ENCODE results near the gene ATP1B1.

ATP1B1 gene

DNA sequence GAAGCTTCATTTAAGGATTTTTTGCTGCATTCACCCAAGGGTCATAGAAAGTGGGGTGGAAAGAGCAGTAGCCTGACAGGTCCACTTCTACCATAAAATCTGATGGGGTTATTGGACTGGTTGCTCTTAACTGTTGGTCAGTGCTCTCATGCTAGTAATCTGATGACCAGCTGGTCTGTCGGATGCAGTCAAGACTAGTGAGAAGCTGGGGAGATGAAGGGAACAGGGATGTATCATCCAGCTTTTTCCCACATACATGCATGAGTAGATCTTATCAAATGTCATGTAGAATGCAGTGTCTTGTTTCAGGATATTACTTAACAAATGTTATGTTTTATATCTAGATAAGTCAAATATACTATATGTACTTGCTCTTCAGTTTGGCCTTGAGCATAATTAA, 11.1 kb downstream of the ATP1B1 start:
- TF ChIP-seq, protein P1, sequence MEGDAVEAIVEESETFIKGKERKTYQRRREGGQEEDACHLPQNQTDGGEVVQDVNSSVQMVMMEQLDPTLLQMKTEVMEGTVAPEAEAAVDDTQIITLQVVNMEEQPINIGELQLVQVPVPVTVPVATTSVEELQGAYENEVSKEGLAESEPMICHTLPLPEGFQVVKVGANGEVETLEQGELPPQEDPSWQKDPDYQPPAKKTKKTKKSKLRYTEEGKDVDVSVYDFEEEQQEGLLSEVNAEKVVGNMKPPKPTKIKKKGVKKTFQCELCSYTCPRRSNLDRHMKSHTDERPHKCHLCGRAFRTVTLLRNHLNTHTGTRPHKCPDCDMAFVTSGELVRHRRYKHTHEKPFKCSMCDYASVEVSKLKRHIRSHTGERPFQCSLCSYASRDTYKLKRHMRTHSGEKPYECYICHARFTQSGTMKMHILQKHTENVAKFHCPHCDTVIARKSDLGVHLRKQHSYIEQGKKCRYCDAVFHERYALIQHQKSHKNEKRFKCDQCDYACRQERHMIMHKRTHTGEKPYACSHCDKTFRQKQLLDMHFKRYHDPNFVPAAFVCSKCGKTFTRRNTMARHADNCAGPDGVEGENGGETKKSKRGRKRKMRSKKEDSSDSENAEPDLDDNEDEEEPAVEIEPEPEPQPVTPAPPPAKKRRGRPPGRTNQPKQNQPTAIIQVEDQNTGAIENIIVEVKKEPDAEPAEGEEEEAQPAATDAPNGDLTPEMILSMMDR (IDR thresholded peaks at IDR 0.05; ENCODE audit: insufficient read depth, low read length, poor library complexity, severe bottlenecking): no peak
- H3K36me3 ChIP-seq (ENCODE audit: control insufficient read depth, insufficient read depth, low read length): peaks cover 3% of the 10 kb centered on the region
- H3K4me3 ChIP-seq (replicated peaks; ENCODE audit: low read depth, low read length): no peak overlapping the region
- no peak for DNase-seq (ENCODE audit: extremely low read depth, insufficient read length)
- H3K27me3 ChIP-seq (replicated peaks; ENCODE audit: control insufficient read depth, insufficient read depth, low read length): no peaks in the 10 kb centered on the region

GRCh38 chr1:169118227-169118626, 11.7 kb downstream of the ATP1B1 start:
- peaks cover 3% of the 10 kb centered on the region for H3K36me3 ChIP-seq (ENCODE audit: control insufficient read depth, insufficient read depth, low read length)
- DNase-seq (ENCODE audit: extremely low read depth, insufficient read length): no peak

GRCh38 chr1:169119405-169119804, 12.9 kb downstream of the ATP1B1 start:
- TF ChIP-seq, protein P1 (IDR thresholded peaks at IDR 0.05; ENCODE audit: insufficient read depth, low read length, poor library complexity, severe bottlenecking): no peak
- no peak overlapping the region for H3K4me3 ChIP-seq (replicated peaks; ENCODE audit: low read depth, low read length)

More at GRCh38 chr1:169118227-169118626, 11.7 kb downstream of the ATP1B1 start:
- TF ChIP-seq, protein P1 (IDR thresholded peaks at IDR 0.05; ENCODE audit: insufficient read depth, low read length, poor library complexity, severe bottlenecking): no peak
- H3K27me3 ChIP-seq (replicated peaks; ENCODE audit: control insufficient read depth, insufficient read depth, low read length): no peaks in the 10 kb centered on the region
- no peak overlapping the region for H3K4me3 ChIP-seq (replicated peaks; ENCODE audit: low read depth, low read length)

GRCh38 chr1:169120066-169120465, 13.6 kb downstream of the ATP1B1 start:
- TF ChIP-seq, protein P1 (IDR thresholded peaks at IDR 0.05; ENCODE audit: insufficient read depth, low read length, poor library complexity, severe bottlenecking): no peak
- Histone ChIP-seq H3K36me3 (ENCODE audit: control insufficient read depth, insufficient read depth, low read length) (peaks cover 3% of the 10 kb centered on the region), H3K27me3 (replicated peaks; ENCODE audit: control insufficient read depth, insufficient read depth, low read length) (no peaks in the 10 kb centered on the region), H3K4me3 (replicated peaks; ENCODE audit: low read depth, low read length) (no peak overlapping the region)
- no peak for DNase-seq (ENCODE audit: extremely low read depth, insufficient read length)

More at GRCh38 chr1:169119405-169119804, 12.9 kb downstream of the ATP1B1 start:
- no peak for DNase-seq (ENCODE audit: extremely low read depth, insufficient read length)
- Histone ChIP-seq H3K27me3 (replicated peaks; ENCODE audit: control insufficient read depth, insufficient read depth, low read length) (no peaks in the 10 kb centered on the region), H3K36me3 (ENCODE audit: control insufficient read depth, insufficient read depth, low read length) (peaks cover 3% of the 10 kb centered on the region)

DNA sequence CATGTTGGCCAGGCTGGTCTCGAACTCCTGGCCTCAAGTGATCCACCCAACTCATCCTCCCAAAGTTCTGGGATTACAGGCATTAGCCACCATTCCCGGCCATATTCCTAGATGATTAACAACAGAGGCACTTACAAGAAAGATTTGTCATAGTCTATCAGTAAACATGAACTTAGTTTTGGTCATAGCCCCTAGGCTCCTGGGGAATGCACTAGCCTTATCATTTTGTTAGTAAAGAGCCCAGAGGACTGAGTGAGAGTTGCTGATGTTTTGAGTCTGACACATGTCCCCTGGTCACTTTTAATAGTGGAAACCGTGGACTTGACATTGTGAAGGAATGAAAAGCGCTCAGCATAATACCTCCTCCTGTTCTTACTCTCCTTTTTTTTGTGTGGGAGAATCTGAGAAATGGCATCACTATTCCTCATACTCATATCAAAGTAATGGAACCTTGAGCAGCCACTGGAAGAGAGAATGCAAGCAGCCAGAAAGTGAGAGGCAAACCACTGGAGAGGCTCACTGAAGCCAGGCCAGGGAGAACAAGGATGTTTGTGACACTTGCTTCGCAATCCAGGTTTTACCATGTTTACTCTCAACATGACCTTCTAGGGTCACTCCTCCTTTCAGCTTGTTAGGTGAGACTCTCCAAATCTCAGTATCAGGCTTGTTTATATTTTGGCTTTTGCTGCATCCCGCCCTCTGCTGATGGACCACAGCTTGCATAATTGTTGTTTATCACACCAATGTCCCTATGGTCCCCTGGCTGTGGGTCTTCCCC, 14.8 kb downstream of the ATP1B1 start:
- TF ChIP-seq, protein P1 (IDR thresholded peaks at IDR 0.05; ENCODE audit: insufficient read depth, low read length, poor library complexity, severe bottlenecking): no peak
- H3K4me3 ChIP-seq (replicated peaks; ENCODE audit: low read depth, low read length): no peak overlapping the region
- H3K27me3 ChIP-seq (replicated peaks; ENCODE audit: control insufficient read depth, insufficient read depth, low read length): no peaks in the 10 kb centered on the region
- peaks cover 3% of the 10 kb centered on the region for H3K36me3 ChIP-seq (ENCODE audit: control insufficient read depth, insufficient read depth, low read length)
- DNase-seq (ENCODE audit: extremely low read depth, insufficient read length): no peak
